T-helper 1 cell (primary cell): ENCODE results near the gene WNT3.

Source experiments
- DNase-seq, 5 donors: peaks; one replicate each; pipeline ENCODE4 v3.0.0-alpha.2; 2012 to 2020

WNT3 gene

GRCh38 chr17:46727572-46728348 lies 90.7 kb downstream of the WNT3 start:
- no peak for DNase-seq

- no peak for DNase-seq
Measured at GRCh38 chr17:46726206-46726605, 92.3 kb downstream of the WNT3 start.

GRCh38 chr17:46722662-46723285 lies 95.7 kb downstream of the WNT3 start:
- no peak for DNase-seq

GRCh38 chr17:46720408-46720807 lies 98.1 kb downstream of the WNT3 start:
- no peak for DNase-seq

DNA sequence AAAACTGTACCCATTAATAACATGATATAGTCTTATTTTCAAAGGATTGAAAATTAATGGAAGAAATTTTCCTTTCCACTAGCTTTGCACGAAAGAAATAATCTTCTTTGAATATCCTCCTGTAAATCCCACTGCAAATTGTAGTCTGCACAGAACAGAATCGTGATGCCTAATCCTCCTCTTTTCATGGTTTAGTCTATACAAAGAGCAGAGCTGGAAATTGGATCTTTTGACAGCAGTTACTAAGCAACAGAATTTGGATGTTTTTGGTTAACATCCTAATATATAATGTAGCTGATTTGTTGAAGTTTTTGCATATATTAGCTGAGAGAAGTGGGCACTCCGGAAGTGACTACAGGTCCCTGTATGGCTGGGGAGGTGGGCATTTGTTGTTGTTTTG lies 98.6 kb downstream of the WNT3 start:
- no peak for DNase-seq

DNA sequence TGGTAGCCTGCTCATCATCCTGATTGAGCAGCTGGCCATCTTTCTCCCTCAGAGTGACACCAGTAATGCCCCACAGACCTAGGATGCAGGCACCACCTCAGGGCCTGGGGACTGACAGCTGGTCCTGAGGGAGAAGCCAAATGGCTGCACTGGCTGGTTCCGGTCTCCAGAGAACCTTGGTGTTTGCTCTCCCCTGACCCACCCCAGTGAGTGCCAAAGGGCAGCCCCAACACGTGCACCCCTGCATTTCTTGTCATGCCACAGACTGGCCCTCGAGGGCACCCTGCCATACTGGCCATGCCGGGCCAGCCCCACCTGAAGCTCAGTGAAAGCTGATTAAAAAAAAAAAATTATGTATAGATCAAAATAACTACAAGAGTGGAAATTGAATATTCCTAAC lies 100.5 kb downstream of the WNT3 start:
- no peak for DNase-seq
